CD4-positive, alpha-beta T cell treated with Interferon alpha-2 for 1 hour (primary cell): ENCODE data around the gene SLC44A5.
"Not testable (repeated sequence)": the region's sequence is repeated elsewhere in the genome, so short reads cannot be mapped to it uniquely, and the experiment has no call there.

ENCODE experiments used
- DNase-seq, 2 donors: peaks; one replicate each; pipeline ENCODE4 v3.0.0-alpha.2; 2020 to 2022

Gene SLC44A5

DNA sequence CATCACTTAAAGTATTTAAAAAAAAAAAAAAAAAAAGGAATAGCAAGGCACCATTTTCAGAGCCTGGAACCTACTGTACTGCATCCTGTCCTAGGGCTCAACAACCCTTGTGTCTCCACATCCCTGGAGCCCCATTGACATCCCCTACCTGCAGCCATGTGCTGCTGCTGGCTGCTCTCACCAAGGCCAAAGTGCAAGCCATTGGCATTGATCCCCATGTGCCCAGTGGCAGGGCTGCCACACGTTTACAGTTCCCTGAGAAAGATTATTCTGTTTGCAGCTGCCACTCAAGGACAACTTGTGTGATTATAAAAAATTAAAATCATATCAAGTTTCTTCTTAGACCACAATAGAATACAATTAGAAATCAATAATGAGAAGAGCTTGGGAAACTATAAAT lies 346.8 kb downstream of the SLC44A5 start:
- no peak for DNase-seq

GRCh38 chr1:75263616-75264015 lies 347.3 kb downstream of the SLC44A5 start:
- DNase-seq: not testable (repeated sequence)

GRCh38 chr1:75261946-75262345 lies 349.0 kb downstream of the SLC44A5 start:
- not testable (repeated sequence) for DNase-seq

DNA sequence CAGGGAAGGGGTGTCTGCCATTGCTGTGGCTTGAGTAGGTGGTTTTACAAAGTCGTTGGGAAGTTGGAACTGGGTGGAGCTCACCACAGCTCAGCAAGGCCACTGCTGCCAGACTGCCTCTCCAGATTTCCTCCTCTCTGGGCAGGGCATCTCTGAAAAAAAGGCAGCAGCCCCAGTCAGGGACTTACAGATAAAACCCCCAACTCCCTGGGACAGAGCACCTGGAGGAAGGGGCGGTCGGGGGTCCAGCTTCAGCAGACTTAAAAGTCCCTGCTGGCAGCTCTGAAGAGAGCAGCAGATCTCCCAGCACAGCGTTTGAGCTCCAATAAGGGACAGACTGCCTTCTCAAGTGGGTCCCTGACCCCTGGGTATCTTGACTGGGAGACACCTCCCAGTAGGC lies 352.6 kb downstream of the SLC44A5 start:
- DNase-seq: no peak

DNA sequence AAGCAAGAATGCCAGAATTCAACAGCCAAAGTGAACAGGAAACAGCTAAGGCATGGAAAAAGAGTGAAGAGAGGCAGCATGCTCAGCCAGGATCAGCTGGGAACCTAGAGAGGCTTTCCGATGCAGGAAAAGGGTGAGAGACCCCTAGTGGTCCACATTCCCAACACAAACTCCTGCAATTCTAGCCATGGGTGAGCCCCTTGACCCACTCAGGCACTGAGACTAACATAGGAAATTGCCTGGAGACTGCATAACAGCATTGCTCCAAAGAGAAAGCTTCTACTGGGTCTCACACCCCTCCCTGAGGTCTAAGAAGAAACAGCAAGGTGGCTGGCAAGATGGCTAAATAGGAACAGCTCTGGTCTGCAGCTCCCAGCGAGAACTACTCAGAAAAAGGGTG lies 353.5 kb downstream of the SLC44A5 start:
- no peak for DNase-seq

DNA sequence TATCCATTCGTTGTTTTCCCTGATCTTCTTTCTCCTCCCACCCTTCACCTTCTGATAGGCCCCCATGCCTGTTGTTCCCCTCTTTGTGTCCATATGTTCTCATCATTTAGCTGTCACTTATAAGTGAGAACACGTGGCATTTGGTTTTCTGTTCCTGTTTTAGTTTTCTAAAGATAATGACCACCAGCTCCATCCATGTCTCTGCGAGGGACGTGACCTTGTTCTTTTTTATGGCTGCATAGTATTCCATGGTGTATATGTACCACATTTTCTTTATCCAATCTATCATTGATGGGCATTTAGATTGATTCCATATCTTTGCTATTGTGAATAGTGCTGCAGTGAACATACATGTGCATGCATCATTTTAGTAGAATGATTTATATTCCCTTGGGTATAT lies 360.8 kb downstream of the SLC44A5 start:
- not testable (repeated sequence) for DNase-seq

GRCh38 chr1:75245239-75245638 lies 365.7 kb downstream of the SLC44A5 start:
- DNase-seq: no peak

GRCh38 chr1:75243124-75243523 lies 367.8 kb downstream of the SLC44A5 start:
- DNase-seq: no peak

GRCh38 chr1:75237316-75237715 lies 373.6 kb downstream of the SLC44A5 start:
- no peak for DNase-seq

DNA sequence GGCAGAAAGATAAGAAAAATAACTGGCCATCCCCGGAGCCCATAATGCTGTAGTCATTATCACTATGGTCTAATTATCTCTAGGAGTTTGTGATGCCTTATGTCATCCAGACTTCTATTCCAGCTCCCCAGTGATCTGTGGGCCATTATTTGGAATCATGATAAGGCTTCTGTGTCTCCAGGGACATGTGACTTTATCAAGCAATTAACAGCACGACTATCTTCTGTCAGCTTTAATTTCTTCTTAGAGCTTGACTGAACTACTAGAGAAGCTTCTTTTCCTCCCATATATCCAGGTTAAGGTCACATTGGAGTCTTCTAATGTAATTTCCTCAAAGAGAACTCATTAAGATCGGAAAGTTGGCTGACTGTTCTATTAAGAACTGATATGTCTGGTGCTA lies 376.4 kb downstream of the SLC44A5 start:
- no peak for DNase-seq

- DNase-seq: peak in 1 of 2 donors; percentile 19
Observed at GRCh38 chr1:75233302-75233929, 377.5 kb downstream of the SLC44A5 start.

DNA sequence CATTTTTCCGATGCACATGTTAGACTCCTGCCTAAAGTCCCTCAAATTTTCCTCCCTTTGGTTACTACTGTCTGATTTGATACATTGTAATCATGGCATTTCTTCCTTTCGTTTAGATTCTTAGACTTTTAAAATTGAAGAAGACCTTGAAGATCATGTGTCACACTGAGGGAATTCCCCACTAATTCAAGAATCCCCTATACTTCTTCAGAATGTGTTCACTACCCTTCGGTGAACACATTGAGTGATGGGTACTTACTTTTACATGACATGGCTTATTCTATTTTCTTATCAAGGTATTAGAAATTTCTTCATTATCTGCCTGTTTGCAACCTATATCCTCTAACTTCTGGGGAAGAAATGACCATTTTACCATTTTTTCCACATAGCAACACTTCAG lies 390.8 kb downstream of the SLC44A5 start:
- DNase-seq: no peak

DNA sequence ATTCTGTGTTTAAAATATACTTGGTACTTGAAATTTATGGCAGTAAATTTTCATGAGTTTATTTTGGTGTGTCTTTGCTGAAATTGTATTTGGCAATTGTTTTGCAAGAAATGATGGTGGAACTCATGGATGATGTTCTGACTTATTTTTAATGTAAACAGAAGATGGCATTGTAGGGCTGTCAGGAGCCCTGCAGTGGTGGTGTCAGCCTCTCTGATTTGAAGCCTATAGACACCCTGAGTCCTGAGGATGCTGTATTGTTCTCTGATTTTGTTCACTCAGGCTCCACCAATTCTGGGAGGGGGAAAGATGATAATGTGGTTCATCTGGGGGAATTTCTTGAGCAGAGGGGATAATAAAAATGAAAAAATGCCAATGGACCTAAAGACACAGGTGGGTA lies 396.9 kb downstream of the SLC44A5 start:
- DNase-seq: no peak

- no peak for DNase-seq
Observed at GRCh38 chr1:75211648-75212047, 399.3 kb downstream of the SLC44A5 start.

- DNase-seq: no peak
Observed at GRCh38 chr1:75208862-75209261, 402.1 kb downstream of the SLC44A5 start.

- no peak for DNase-seq
Observed at GRCh38 chr1:75203415-75204277, 407.3 kb downstream of the SLC44A5 start.

DNA sequence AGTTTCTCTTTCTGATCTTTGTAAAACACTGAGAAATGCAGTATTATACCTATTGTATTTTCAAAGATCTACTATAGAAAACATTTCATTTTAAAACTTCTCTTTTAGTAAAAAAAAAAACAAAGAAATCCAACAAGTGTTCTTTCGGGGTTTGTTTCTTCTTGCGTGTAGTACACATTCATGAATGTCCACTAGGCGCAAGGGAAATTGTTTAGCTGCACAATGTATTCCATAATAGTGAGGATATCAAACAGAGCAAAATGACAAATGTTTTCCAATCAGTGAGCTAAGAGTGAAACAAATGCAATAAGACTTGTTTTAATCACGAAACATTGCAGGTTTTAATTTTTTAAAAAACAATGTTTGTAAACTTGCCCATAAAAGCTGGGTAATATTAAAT lies 408.2 kb downstream of the SLC44A5 start:
- no peak for DNase-seq

GRCh38 chr1:75198761-75199160 lies 412.2 kb downstream of the SLC44A5 start:
- no peak for DNase-seq

- no peak for DNase-seq
Observed at GRCh38 chr1:75198163-75198562, 412.8 kb downstream of the SLC44A5 start.

DNA sequence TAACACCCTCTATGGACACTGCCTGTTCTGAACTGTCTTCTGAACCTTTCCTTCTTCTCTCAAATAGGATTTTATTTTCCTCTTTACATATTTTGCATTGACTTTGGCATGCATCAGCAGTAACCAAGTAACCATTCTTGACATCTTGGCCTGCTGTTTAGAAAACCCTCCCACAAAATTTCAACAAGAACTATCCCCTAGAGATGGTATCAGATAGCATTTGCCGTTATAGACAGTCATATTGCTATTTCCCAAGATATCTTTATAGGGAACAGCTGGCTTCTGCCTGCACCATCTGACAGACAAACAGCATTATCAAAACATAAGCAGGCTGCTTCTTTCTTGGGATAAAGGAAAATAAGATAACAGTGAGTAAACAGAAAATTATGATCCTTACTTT lies 422.0 kb downstream of the SLC44A5 start:
- no peak for DNase-seq

GRCh38 chr1:75181214-75181955 lies 429.5 kb downstream of the SLC44A5 start:
- DNase-seq: not testable (repeated sequence)

DNA sequence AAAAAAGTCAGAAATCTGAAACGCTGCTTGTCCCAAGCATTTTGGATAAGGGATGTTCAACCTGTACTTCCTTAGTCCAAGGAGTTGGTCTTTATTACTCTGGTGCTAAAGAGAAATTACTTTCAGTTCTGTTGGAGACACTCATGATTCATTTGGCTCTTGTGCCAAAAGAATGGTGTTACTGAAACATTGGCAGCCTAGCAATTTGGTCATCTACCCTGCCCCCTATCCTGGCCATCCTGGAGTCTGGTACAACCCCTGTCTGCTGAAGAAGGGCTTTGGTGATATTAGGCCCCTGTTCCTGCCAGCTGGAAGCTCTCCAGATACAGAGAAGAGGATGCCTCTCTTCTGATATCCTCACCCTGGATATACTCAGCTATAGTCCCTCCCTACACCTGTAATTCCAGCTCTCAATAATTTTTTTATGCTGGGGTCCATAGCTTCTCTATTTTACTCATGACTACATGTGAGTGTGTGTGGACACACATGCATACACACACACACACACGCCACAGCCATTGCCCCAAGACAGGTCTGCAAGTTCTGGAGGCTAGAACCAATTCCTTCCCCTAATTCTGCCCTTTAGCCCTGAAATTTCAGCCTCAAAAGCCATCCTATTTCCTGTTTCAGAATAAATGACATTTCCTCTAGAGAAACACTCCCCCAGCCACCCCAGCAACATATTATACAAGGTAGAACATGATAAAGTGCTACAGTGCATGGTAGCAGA lies 436.7 kb downstream of the SLC44A5 start:
- no peak for DNase-seq

DNA sequence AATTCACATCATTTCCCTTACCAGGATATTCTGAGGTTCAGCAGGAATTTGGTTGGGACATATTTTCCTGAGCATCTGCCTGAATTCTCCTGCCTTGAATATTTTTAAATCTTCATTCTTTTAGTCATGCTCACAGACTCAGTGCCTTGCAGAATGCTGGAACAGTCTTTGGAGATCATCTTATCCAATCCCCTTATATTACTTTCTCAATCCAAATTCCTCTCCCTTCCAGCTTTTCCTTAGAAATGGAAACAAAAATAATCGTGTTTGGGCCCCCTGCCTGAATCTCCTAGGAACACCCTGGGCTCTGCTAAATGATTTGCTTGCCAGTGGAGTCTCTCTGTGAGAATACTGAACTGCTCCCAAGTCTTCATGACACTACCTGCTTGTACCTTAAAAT lies 438.4 kb downstream of the SLC44A5 start:
- DNase-seq: no peak
